AG04450 (cell line): ENCODE data around the gene NPAS3. TPM values are rescaled to one million over a fixed set of nuclear protein-coding genes. Genes with fewer than 3 reads are reported as not detected.

Source experiments
- CTCF ChIA-PET: fragments of 300-600, 350-600 bp; formaldehyde crosslinking; extraction: SDS; loops from one replicate; lab custom pipeline; 2022; ENCODE audit warnings: antibody characterized with exemption, inconsistent platforms; lab: Charles Lee
- POLR2A ChIA-PET: fragments of 350-600 bp; formaldehyde crosslinking; extraction: SDS; loops from one replicate; lab custom pipeline; 2021; ENCODE audit warnings: antibody characterized with exemption, inconsistent platforms; lab: Yijun Ruan, JAX
- DNase-seq: peaks from one replicate; pipeline ENCODE4 v3.0.0-alpha.2; 2011; ENCODE audit warnings: low read depth, low spot score
- H3K27ac ChIP-seq: one replicate; pipeline ENCODE4 v1.5.1; 2012; ENCODE audit warnings: low read depth, low read length, control low read depth
- H3K27me3 ChIP-seq: one replicate; pipeline ENCODE4 v1.6.0; 2012; ENCODE audit warnings: low read length; ENCODE audit not compliant: control insufficient read depth, insufficient read depth
- H3K4me3 ChIP-seq: 2 replicates; pipeline ENCODE4 v1.5.1; 2011; ENCODE audit warnings: mild to moderate bottlenecking, low read depth, low read length, control low read depth
- H3K9me3 ChIP-seq: 2 replicates; pipeline ENCODE4 v1.5.1; 2012; ENCODE audit warnings: low read length; ENCODE audit not compliant: control insufficient read depth, insufficient read depth
- polyA plus RNA-seq: library from polyadenylated mRNA; depleted of rRNA; stranded (reverse); fragments of >200 nt; gene quantifications from 2 replicates; pipeline ENCODE4 v1.2.3, GENCODE V29; 2011
- TF ChIP-seq, protein P1 (sequence below): IDR thresholded peaks from 2 replicates; pipeline ENCODE4 v1.5.1; 2011; ENCODE audit warnings: low read depth, low read length, control low read depth, inconsistent platforms

Gene NPAS3
- polyA plus RNA-seq, 1 experiment, result not detected

- no peak for DNase-seq
- no peak overlapping the region for H3K27ac ChIP-seq
- POLR2A ChIA-PET, result no interaction called here
- TF ChIP-seq, protein P1, sequence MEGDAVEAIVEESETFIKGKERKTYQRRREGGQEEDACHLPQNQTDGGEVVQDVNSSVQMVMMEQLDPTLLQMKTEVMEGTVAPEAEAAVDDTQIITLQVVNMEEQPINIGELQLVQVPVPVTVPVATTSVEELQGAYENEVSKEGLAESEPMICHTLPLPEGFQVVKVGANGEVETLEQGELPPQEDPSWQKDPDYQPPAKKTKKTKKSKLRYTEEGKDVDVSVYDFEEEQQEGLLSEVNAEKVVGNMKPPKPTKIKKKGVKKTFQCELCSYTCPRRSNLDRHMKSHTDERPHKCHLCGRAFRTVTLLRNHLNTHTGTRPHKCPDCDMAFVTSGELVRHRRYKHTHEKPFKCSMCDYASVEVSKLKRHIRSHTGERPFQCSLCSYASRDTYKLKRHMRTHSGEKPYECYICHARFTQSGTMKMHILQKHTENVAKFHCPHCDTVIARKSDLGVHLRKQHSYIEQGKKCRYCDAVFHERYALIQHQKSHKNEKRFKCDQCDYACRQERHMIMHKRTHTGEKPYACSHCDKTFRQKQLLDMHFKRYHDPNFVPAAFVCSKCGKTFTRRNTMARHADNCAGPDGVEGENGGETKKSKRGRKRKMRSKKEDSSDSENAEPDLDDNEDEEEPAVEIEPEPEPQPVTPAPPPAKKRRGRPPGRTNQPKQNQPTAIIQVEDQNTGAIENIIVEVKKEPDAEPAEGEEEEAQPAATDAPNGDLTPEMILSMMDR, result no peak
- H3K27me3 ChIP-seq, result peaks cover 2% of the 10 kb centered on the region
- CTCF ChIA-PET, result no interaction called here
- no peak overlapping the region for H3K4me3 ChIP-seq
- no peaks in the 10 kb centered on the region for H3K9me3 ChIP-seq
These were observed 766.8 kb downstream of the NPAS3 start for GRCh38 chr14:33705490-33705889.

GRCh38 chr14:33707716-33708115, 769.0 kb downstream of the NPAS3 start:
- no peak for DNase-seq
- TF ChIP-seq, protein P1, result no peak
- Histone ChIP-seq H3K27ac (no peak overlapping the region), H3K27me3 (no peaks in the 10 kb centered on the region), H3K4me3 (no peak overlapping the region), H3K9me3 (no peaks in the 10 kb centered on the region)
- ChIA-PET POLR2A (no interaction called here), CTCF (no interaction called here)

GRCh38 chr14:33709283-33709682, 770.6 kb downstream of the NPAS3 start:
- no peak for DNase-seq
- no peaks in the 10 kb centered on the region for H3K9me3 ChIP-seq
- no peak overlapping the region for H3K27ac ChIP-seq
- ChIA-PET CTCF (no interaction called here), POLR2A (no interaction called here)
- TF ChIP-seq, protein P1, result no peak
- no peak overlapping the region for H3K4me3 ChIP-seq
- no peaks in the 10 kb centered on the region for H3K27me3 ChIP-seq

GRCh38 chr14:33709711-33710110, 771.0 kb downstream of the NPAS3 start:
- CTCF ChIA-PET, result no interaction called here
- no peaks in the 10 kb centered on the region for H3K27me3 ChIP-seq
- H3K9me3 ChIP-seq, result no peaks in the 10 kb centered on the region
- DNase-seq, result no peak
- no peak overlapping the region for H3K4me3 ChIP-seq
- TF ChIP-seq, protein P1, result no peak
- no peak overlapping the region for H3K27ac ChIP-seq
- POLR2A ChIA-PET, result no interaction called here

DNA sequence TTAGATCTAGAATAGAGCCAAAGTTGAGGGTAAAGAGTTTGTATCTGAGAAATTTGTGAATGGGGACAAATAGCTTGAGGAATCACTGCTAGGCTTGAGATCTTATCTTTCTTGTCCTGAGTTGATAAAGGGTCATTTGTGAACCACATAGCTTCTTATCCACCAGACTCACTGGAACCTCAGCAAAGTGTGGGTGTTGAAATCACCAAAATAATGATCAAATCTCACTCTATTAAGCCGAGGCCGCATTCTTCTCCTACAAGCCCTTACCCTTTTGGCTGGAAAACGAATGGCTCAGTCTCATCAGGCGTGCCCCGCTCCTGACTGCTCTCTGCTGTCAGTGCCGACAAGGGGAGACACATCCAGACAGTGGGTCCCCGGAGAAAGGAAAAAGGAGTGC, 771.6 kb downstream of the NPAS3 start:
- no peak overlapping the region for H3K27ac ChIP-seq
- POLR2A ChIA-PET, result no interaction called here
- TF ChIP-seq, protein P1, result no peak
- no peaks in the 10 kb centered on the region for H3K27me3 ChIP-seq
- no peaks in the 10 kb centered on the region for H3K9me3 ChIP-seq
- H3K4me3 ChIP-seq, result no peak overlapping the region
- DNase-seq, result no peak
- CTCF ChIA-PET, result no interaction called here
